MCF 10A (cell line): Measurements from ENCODE around the gene CLDN1. TPM values are rescaled to one million over a fixed set of nuclear protein-coding genes. Genes with fewer than 3 reads are reported as not detected.
A peak's percentile ranks its signal among the peaks of the same experiment; 100 is the strongest.

ENCODE experiments used
- BruUV-seq: library from RNA; stranded (reverse); fragments of 400-500 nt; replicated peaks from 2 replicates; lab custom pipeline; 2021; lab: Mats Ljungman, UMichigan
- CTCF ChIA-PET: fragments of 300-600 bp; sonication (Branson Sonifier 250); formaldehyde crosslinking; extraction: SDS; loops from one replicate; lab custom pipeline; 2021; ENCODE audit warnings: antibody characterized with exemption, inconsistent platforms; lab: Yijun Ruan, JAX
- POLR2A ChIA-PET: fragments of 300-600, 350-650 bp; sonication (Branson Sonifier 250); formaldehyde crosslinking; extraction: SDS; loops from one replicate; lab custom pipeline; 2020; ENCODE audit warnings: antibody characterized with exemption, inconsistent platforms; lab: Yijun Ruan, JAX
- DNase-seq: peaks from one replicate; pipeline ENCODE4 v3.0.0-alpha.2; 2018; ENCODE audit not compliant: unreplicated experiment
- H3K27ac Mint-ChIP-seq: one replicate; pipeline ENCODE4 v1.8.0; 2022; ENCODE audit warnings: mild to moderate bottlenecking, low read depth, mixed read lengths; ENCODE audit not compliant: unreplicated experiment
- H3K27me3 Mint-ChIP-seq: one replicate; pipeline ENCODE4 v1.8.0; 2022; ENCODE audit warnings: mixed read lengths; ENCODE audit not compliant: insufficient read depth, unreplicated experiment
- H3K36me3 Mint-ChIP-seq: one replicate; pipeline ENCODE4 v1.8.0; 2022; ENCODE audit warnings: mild to moderate bottlenecking, moderate library complexity, mixed read lengths; ENCODE audit not compliant: insufficient read depth, unreplicated experiment
- H3K4me1 Mint-ChIP-seq: one replicate; pipeline ENCODE4 v1.8.0; 2022; ENCODE audit warnings: mixed read lengths; ENCODE audit not compliant: insufficient read depth, unreplicated experiment
- H3K4me3 Mint-ChIP-seq: one replicate; pipeline ENCODE4 v1.8.0; 2022; ENCODE audit warnings: mild to moderate bottlenecking, moderate library complexity, mixed read lengths; ENCODE audit not compliant: unreplicated experiment
- H3K9me3 Mint-ChIP-seq: one replicate; pipeline ENCODE4 v1.8.0; 2022; ENCODE audit warnings: mixed read lengths; ENCODE audit not compliant: unreplicated experiment
- CTCF ChIP-seq: fragments of 200-600 bp; IDR thresholded peaks from one replicate; pipeline ENCODE4 v1.8.0; 2022; ENCODE audit warnings: antibody characterized with exemption, mild to moderate bottlenecking; ENCODE audit not compliant: unreplicated experiment
- intact Hi-C: fragments of 100-400 bp; cut with micrococcal nuclease; formaldehyde crosslinking; loops from 2 replicates; pipeline ENCODE4 v1.14.1; 2022
- total RNA-seq: library from RNA; stranded (reverse); gene quantifications from 2 replicates; pipeline ENCODE4 v1.2.3, GENCODE V29; 2022

Gene CLDN1
- total RNA-seq, 1 experiment from 2014 or later, result 263 TPM

DNA sequence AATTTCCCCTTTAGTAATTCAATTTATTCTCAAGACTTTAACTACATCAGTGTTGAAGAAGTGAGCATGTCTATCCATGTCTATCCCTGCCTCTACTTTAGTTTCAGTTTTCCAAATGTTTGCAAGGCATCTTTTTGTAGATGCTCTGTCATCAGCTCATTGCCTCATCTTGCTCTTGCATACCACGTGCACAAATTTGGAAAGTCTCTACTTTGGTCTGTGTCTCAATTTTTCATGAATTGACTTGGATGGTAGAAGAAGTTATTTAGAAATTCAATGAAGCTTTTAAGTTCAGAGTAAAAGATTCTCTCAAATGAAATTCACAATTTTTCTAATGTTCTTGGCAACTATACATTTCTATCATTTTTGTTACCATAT lies 55.3 kb downstream of the CLDN1 start:
- peaks cover 7% of the 10 kb centered on the region for H3K9me3 Mint-ChIP-seq
- CTCF ChIA-PET, result interaction anchor here (0.7 to 5.8 kb wide), 7 partner anchors 11 to 117 kb away, joined by 3 to 32 read pairs (median 5); partner anchors contain the start of gene CLDN1
- peak overlapping the region; percentile 82 for H3K27ac Mint-ChIP-seq
- TF ChIP-seq CTCF, result no peak
- H3K27me3 Mint-ChIP-seq, result no peaks in the 10 kb centered on the region
- peak overlapping the region; percentile 7 for H3K4me3 Mint-ChIP-seq
- H3K4me1 Mint-ChIP-seq, result peaks cover 18% of the 10 kb centered on the region
- DNase-seq, result peak; percentile 25
- POLR2A ChIA-PET, result interaction anchor here (0.7 to 4.7 kb wide), 13 partner anchors 12 to 215 kb away, joined by 3 to 110 read pairs (median 7); partner anchors contain the start of gene CLDN1
- no peaks in the 10 kb centered on the region for H3K36me3 Mint-ChIP-seq
- no TSS peak for BruUV-seq
- intact Hi-C loops, result loop anchor here (1.0 to 5.0 kb wide), 2 partner anchors 35 kb away; no protein-coding TSS in a partner anchor

GRCh38 chr3:190266265-190266912 lies 55.9 kb downstream of the CLDN1 start:
- no peak for DNase-seq
- intact Hi-C loops, result loop anchor here (1.0 to 5.0 kb wide), 2 partner anchors 34 to 36 kb away; no protein-coding TSS in a partner anchor
- H3K27me3 Mint-ChIP-seq, result no peaks in the 10 kb centered on the region
- H3K9me3 Mint-ChIP-seq, result peaks cover 7% of the 10 kb centered on the region
- CTCF ChIA-PET, result interaction anchor here (0.7 to 5.8 kb wide), 11 partner anchors 10 to 450 kb away, joined by 3 to 32 read pairs (median 4); partner anchors contain the start of gene CLDN1
- POLR2A ChIA-PET, result interaction anchor here (0.6 to 4.7 kb wide), 35 partner anchors 8 to 268 kb away, joined by 3 to 110 read pairs (median 6); partner anchors contain the start of gene CLDN1
- H3K27ac Mint-ChIP-seq, result peak overlapping the region; percentile 82
- no peak for TF ChIP-seq CTCF
- peaks cover 23% of the 10 kb centered on the region for H3K4me1 Mint-ChIP-seq
- BruUV-seq, result TSS peak; percentile 80
- H3K4me3 Mint-ChIP-seq, result peak overlapping the region; percentile 7
- H3K36me3 Mint-ChIP-seq, result no peaks in the 10 kb centered on the region

GRCh38 chr3:190265796-190266195 lies 56.5 kb downstream of the CLDN1 start:
- Mint-ChIP-seq H3K4me3 (no peak overlapping the region), H3K27me3 (no peaks in the 10 kb centered on the region), H3K9me3 (peaks cover 7% of the 10 kb centered on the region), H3K4me1 (peaks cover 24% of the 10 kb centered on the region), H3K27ac (peak overlapping the region; percentile 82), H3K36me3 (no peaks in the 10 kb centered on the region)
- POLR2A ChIA-PET, result interaction anchor here (0.6 to 4.7 kb wide), 37 partner anchors 9 to 1769 kb away, joined by 3 to 110 read pairs (median 5); partner anchors contain the start of gene CLDN1
- no TSS peak for BruUV-seq
- DNase-seq, result peak; percentile 97
- no peak for TF ChIP-seq CTCF
- intact Hi-C loops, result loop anchor here (1.0 to 5.0 kb wide), 2 partner anchors 33 to 37 kb away; no protein-coding TSS in a partner anchor
- CTCF ChIA-PET, result interaction anchor here (0.8 to 5.8 kb wide), 11 partner anchors 9 to 117 kb away, joined by 3 to 32 read pairs (median 4); partner anchors contain the start of gene CLDN1

GRCh38 chr3:190265126-190265525 lies 57.1 kb downstream of the CLDN1 start:
- CTCF ChIA-PET, result interaction anchor here (0.7 to 5.8 kb wide), 11 partner anchors 13 to 142 kb away, joined by 3 to 32 read pairs (median 4); partner anchors contain the start of gene CLDN1
- Mint-ChIP-seq H3K9me3 (peaks cover 7% of the 10 kb centered on the region), H3K27me3 (no peaks in the 10 kb centered on the region), H3K27ac (peak overlapping the region; percentile 82), H3K4me3 (no peak overlapping the region), H3K4me1 (peaks cover 24% of the 10 kb centered on the region), H3K36me3 (no peaks in the 10 kb centered on the region)
- POLR2A ChIA-PET, result interaction anchor here (0.6 to 4.7 kb wide), 26 partner anchors 8 to 480 kb away, joined by 3 to 110 read pairs (median 8); partner anchors contain the start of gene CLDN1
- no peak for TF ChIP-seq CTCF
- no peak for DNase-seq
- intact Hi-C loops, result loop anchor here (5.0 kb wide), 1 partner anchor 37 kb away; no protein-coding TSS in a partner anchor
- TSS peak; percentile 81 for BruUV-seq
